Measurements from ENCODE around the gene MRPS27. TPM values are rescaled to one million over a fixed set of nuclear protein-coding genes. Genes with fewer than 3 reads are reported as not detected.

Gene MRPS27
- total RNA-seq, 1 donor from 2014 or later: 39.5 TPM

GRCh38 chr5:72272398-72272797, 47.6 kb downstream of the MRPS27 start:
- no peak for ATAC-seq
- DNase-seq (ENCODE audit: low spot score): no peak
- intact Hi-C loops (cut with DNase I): no loop called here

- intact Hi-C loops (cut with DNase I): no loop called here
- ATAC-seq (no peak), DNase-seq (ENCODE audit: low spot score) (no peak)
Measured at GRCh38 chr5:72271702-72272101, 48.3 kb downstream of the MRPS27 start.

- intact Hi-C loops (cut with DNase I): no loop called here
- DNase-seq (ENCODE audit: low spot score) (no peak), ATAC-seq (no peak)
Measured at GRCh38 chr5:72270037-72270436, 50.0 kb downstream of the MRPS27 start.

- DNase-seq (ENCODE audit: low spot score) (no peak), ATAC-seq (no peak)
- intact Hi-C loops (cut with DNase I): no loop called here
Measured at GRCh38 chr5:72269411-72269780, 50.6 kb downstream of the MRPS27 start.

GRCh38 chr5:72268753-72269410, 51.2 kb downstream of the MRPS27 start:
- ATAC-seq: no peak
- DNase-seq (ENCODE audit: low spot score): no peak
- intact Hi-C loops (cut with DNase I): no loop called here

- ATAC-seq (no peak), DNase-seq (ENCODE audit: low spot score) (no peak)
- intact Hi-C loops (cut with DNase I): no loop called here
Measured at GRCh38 chr5:72268260-72268659, 51.8 kb downstream of the MRPS27 start.

- DNase-seq (ENCODE audit: low spot score) (no peak), ATAC-seq (no peak)
- intact Hi-C loops (cut with DNase I): no loop called here
Measured at GRCh38 chr5:72267685-72268084, 52.4 kb downstream of the MRPS27 start.

- DNase-seq (ENCODE audit: low spot score): no peak
- intact Hi-C loops (cut with DNase I): no loop called here
- no peak for ATAC-seq
Measured at GRCh38 chr5:72266862-72267261, 53.2 kb downstream of the MRPS27 start.

- DNase-seq (ENCODE audit: low spot score) (no peak), ATAC-seq (no peak)
- intact Hi-C loops (cut with DNase I): no loop called here
Measured at GRCh38 chr5:72265032-72265877, 54.8 kb downstream of the MRPS27 start.

GRCh38 chr5:72256536-72256935, 63.5 kb downstream of the MRPS27 start:
- intact Hi-C loops (cut with DNase I): no loop called here
- DNase-seq (ENCODE audit: low spot score) (no peak), ATAC-seq (no peak)

- no peak for DNase-seq (ENCODE audit: low spot score)
- ATAC-seq: no peak
- intact Hi-C loops (cut with DNase I): no loop called here
Measured at GRCh38 chr5:72255670-72256069, 64.4 kb downstream of the MRPS27 start.

GRCh38 chr5:72255237-72255636, 64.8 kb downstream of the MRPS27 start:
- intact Hi-C loops (cut with DNase I): no loop called here
- DNase-seq (ENCODE audit: low spot score) (no peak), ATAC-seq (no peak)

- intact Hi-C loops (cut with DNase I): no loop called here
- DNase-seq (ENCODE audit: low spot score): no peak
- no peak for ATAC-seq
Measured at GRCh38 chr5:72252574-72253155, 67.4 kb downstream of the MRPS27 start.

- intact Hi-C loops (cut with DNase I): no loop called here
- no peak for DNase-seq (ENCODE audit: low spot score)
- ATAC-seq: no peak
Measured at GRCh38 chr5:72252008-72252407, 68.0 kb downstream of the MRPS27 start.

GRCh38 chr5:72251386-72251785, 68.7 kb downstream of the MRPS27 start:
- no peak for ATAC-seq

GRCh38 chr5:72248410-72248981, 71.5 kb downstream of the MRPS27 start:
- ATAC-seq (peak; percentile 71), DNase-seq (ENCODE audit: low spot score) (no peak)
- intact Hi-C loops (cut with DNase I): no loop called here

More at GRCh38 chr5:72251386-72251785, 68.7 kb downstream of the MRPS27 start:
- intact Hi-C loops (cut with DNase I): no loop called here
- no peak for DNase-seq (ENCODE audit: low spot score)

GRCh38 chr5:72246954-72247442, 73.0 kb downstream of the MRPS27 start:
- DNase-seq (ENCODE audit: low spot score): no peak
- intact Hi-C loops (cut with DNase I): no loop called here
- ATAC-seq: peak; percentile 11

GRCh38 chr5:72245951-72246532, 74.0 kb downstream of the MRPS27 start:
- ATAC-seq: no peak
- intact Hi-C loops (cut with DNase I): no loop called here
- DNase-seq (ENCODE audit: low spot score): no peak

- no peak for DNase-seq (ENCODE audit: low spot score)
- no peak for ATAC-seq
- intact Hi-C loops (cut with DNase I): no loop called here
Measured at GRCh38 chr5:72245546-72245945, 74.5 kb downstream of the MRPS27 start.

Data from sciatic nerve (tissue), 2 donors.